HepG2 (cell line): ENCODE measurements around the gene CCDC57. TPM values are rescaled to one million over a fixed set of nuclear protein-coding genes. Genes with fewer than 3 reads are reported as not detected.
A peak's percentile ranks its signal among the peaks of the same experiment; 100 is the strongest.

Source experiments
- CHD4 ChIP-seq: fragments of 200-600 bp; sonication (generic); IDR thresholded peaks from 2 replicates; pipeline ENCODE4 v1.7.0; 2017; ENCODE audit warnings: mild to moderate bottlenecking, low read length, borderline replicate concordance
- EP300 ChIP-seq, 3 experiments: sonication (generic) in 1 of 3; formaldehyde crosslinking in 1 of 3; IDR thresholded peaks; 2 replicates each; pipeline versions ENCODE4 v1.5.1 to v1.6.1; 2011 to 2020; ENCODE audit warnings: low read depth in 2 of 3, low read length in 2 of 3, borderline replicate concordance in 1 of 3, improper control_type of control experiment in 1 of 3, mild to moderate bottlenecking in 1 of 3, missing genetic modification reagents in 1 of 3, moderate library complexity in 1 of 3
- GLMP ChIP-seq: sonication (generic); formaldehyde crosslinking; IDR thresholded peaks from 2 replicates; pipeline ENCODE4 v1.9.0; 2021; ENCODE audit warnings: missing genetic modification reagents, mild to moderate bottlenecking, borderline replicate concordance
- MAFG ChIP-seq: sonication (generic); formaldehyde crosslinking; IDR thresholded peaks from 2 replicates; pipeline ENCODE4 v1.5.1; 2020; ENCODE audit warnings: mild to moderate bottlenecking, missing genetic modification reagents
- MTERF4 ChIP-seq: sonication (generic); formaldehyde crosslinking; IDR thresholded peaks from 2 replicates; pipeline ENCODE4 v1.8.0; 2023; ENCODE audit warnings: mild to moderate bottlenecking, missing genetic modification reagents
- MYC ChIP-seq: sonication (generic); formaldehyde crosslinking; IDR thresholded peaks from 2 replicates; pipeline ENCODE4 v1.9.0; 2021; ENCODE audit warnings: missing genetic modification reagents, borderline replicate concordance
- RCOR2 ChIP-seq: IDR thresholded peaks from 2 replicates; pipeline ENCODE4 v1.6.1; 2016; ENCODE audit warnings: missing biosample characterization, missing genetic modification reagents
- SCMH1 ChIP-seq: sonication (generic); formaldehyde crosslinking; IDR thresholded peaks from 2 replicates; pipeline ENCODE4 v1.9.0; 2021; ENCODE audit warnings: missing genetic modification reagents, mild to moderate bottlenecking, borderline replicate concordance
- SIX4 ChIP-seq: sonication (generic); formaldehyde crosslinking; IDR thresholded peaks from 2 replicates; pipeline ENCODE4 v1.4.0; 2020; ENCODE audit warnings: missing genetic modification reagents
- SP2 ChIP-seq: sonication (generic); formaldehyde crosslinking; IDR thresholded peaks from 2 replicates; pipeline ENCODE4 v1.5.1; 2020; ENCODE audit warnings: mild to moderate bottlenecking, missing genetic modification reagents
- ZBTB14 ChIP-seq: sonication (generic); formaldehyde crosslinking; IDR thresholded peaks from 2 replicates; pipeline ENCODE4 v1.4.0; 2020; ENCODE audit warnings: missing genetic modification reagents
- ZHX2 ChIP-seq, 2 experiments: sonication (generic) in 1 of 2; formaldehyde crosslinking in 1 of 2; IDR thresholded peaks; 2 replicates each; pipeline versions ENCODE4 v1.6.1 to v1.9.0; 2014 to 2022; ENCODE audit warnings: antibody characterized with exemption in 1 of 2, borderline replicate concordance in 1 of 2, inconsistent platforms in 1 of 2, low read depth in 1 of 2, missing genetic modification reagents in 1 of 2
- ZNF205 ChIP-seq: IDR thresholded peaks from 2 replicates; pipeline ENCODE4 v1.6.1; 2018; ENCODE audit warnings: missing biosample characterization, missing genetic modification reagents
- ZNF234 ChIP-seq: sonication (generic); formaldehyde crosslinking; conservative IDR thresholded peaks from 2 replicates; pipeline ENCODE4 v1.5.1; 2020; ENCODE audit warnings: mild to moderate bottlenecking, missing genetic modification reagents
- ZNF251 ChIP-seq: sonication (generic); formaldehyde crosslinking; IDR thresholded peaks from 2 replicates; pipeline ENCODE4 v1.9.0; 2021; ENCODE audit warnings: mild to moderate bottlenecking, missing genetic modification reagents
- ZNF550 ChIP-seq: sonication (generic); formaldehyde crosslinking; IDR thresholded peaks from 2 replicates; pipeline ENCODE4 v1.4.0; 2020; ENCODE audit warnings: mild to moderate bottlenecking, missing genetic modification reagents, borderline replicate concordance
- ZNF556 ChIP-seq: sonication (generic); formaldehyde crosslinking; IDR thresholded peaks from 2 replicates; pipeline ENCODE4 v1.4.0; 2020; ENCODE audit warnings: mild to moderate bottlenecking, missing genetic modification reagents, borderline replicate concordance
- ZNF564 ChIP-seq: sonication (generic); formaldehyde crosslinking; IDR thresholded peaks from 2 replicates; pipeline ENCODE4 v1.8.1; 2023; ENCODE audit warnings: mild to moderate bottlenecking, missing genetic modification reagents
- ZNF678 ChIP-seq: sonication (generic); formaldehyde crosslinking; IDR thresholded peaks from 2 replicates; pipeline ENCODE4 v1.4.0; 2020; ENCODE audit warnings: mild to moderate bottlenecking, missing genetic modification reagents
- polyA plus RNA-seq, 8 experiments: library from polyadenylated mRNA; depleted of rRNA in 3 of 8; stranded (reverse) in 7 of 8; unstranded in 1 of 8; fragments of >200 nt; fragmentation: Illumina TruSeq in 4 of 8; extraction: Trizol in 4 of 8; gene quantifications; 2 replicates each; pipeline versions ENCODE4 v1.2.1 to v1.2.3, GENCODE V29; 2011 to 2016; ENCODE audit warnings: low read depth in 4 of 8, missing spikeins in 1 of 8, mixed read lengths in 1 of 8; ENCODE audit not compliant: insufficient read depth in 1 of 8
- total RNA-seq, 5 experiments: library from RNA; depleted of rRNA; stranded (reverse); fragments of >200 nt; fragmentation: Illumina TruSeq; extraction: Trizol; gene quantifications; 2 replicates each; pipeline ENCODE4 v1.2.3, GENCODE V29; 2016; ENCODE audit warnings: low read depth in 1 of 5

Gene CCDC57
- total and polyA plus RNA-seq, 2 of the 13 experiments (the other 11 are each of a cell fraction or from before 2014, with no cell fraction given) = 59.3 to 59.9 TPM

GRCh38 chr17:82216301-82217119 is 3.9 kb upstream of the CCDC57 start (continued):
- TF ChIP-seq ZNF556 (no peak), MTERF4 (CRISPR knock-in tag) (no peak), SP2 (CRISPR knock-in tag) (no peak; the same call in 1 of the 2 replicates), MAFG (CRISPR knock-in tag) (no peak), EP300 (IDR thresholded peaks at IDR 0.05; ENCODE audit: low read depth in 2 of 2, low read length in 2 of 2) (0 out of 4 replicates have a peak, but pooled peaks of 1 of the 2 experiments have one; percentile 37), EP300 (CRISPR knock-in tag; IDR thresholded peaks at IDR 0.05; ENCODE audit: borderline replicate concordance) (no peak), ZHX2 (IDR thresholded peaks at IDR 0.05; ENCODE audit: low read depth) (no peak; the same call in 1 of the 2 replicates), ZHX2 (CRISPR knock-in tag; IDR thresholded peaks at IDR 0.05; ENCODE audit: borderline replicate concordance) (no peak), SIX4 (CRISPR knock-in tag) (no peak), SCMH1 (CRISPR knock-in tag) (no peak), MYC (CRISPR knock-in tag) (peak; percentile 45), ZNF205 (CRISPR knock-in tag) (no peak), ZNF251 (no peak), ZNF550 (CRISPR knock-in tag) (0 out of 2 replicates have a peak, but pooled peaks have one; percentile 30), ZNF564 (CRISPR knock-in tag) (no peak), ZBTB14 (CRISPR knock-in tag) (no peak), CHD4 (no peak), ZNF678 (0 out of 2 replicates have a peak, but pooled peaks have one; percentile 31), RCOR2 (no peak; the same call in 1 of the 2 replicates), ZNF234 (CRISPR knock-in tag) (no peak), GLMP (CRISPR knock-in tag) (no peak)
